Neural cell (in vitro differentiated cells): ENCODE data around the gene NHS.

Experiments
- CTCF ChIP-seq: fragments of 450-650 bp; IDR thresholded peaks from 2 replicates; pipeline ENCODE4 v1.5.1; 2014; ENCODE audit warnings: antibody characterized with exemption, mild to moderate bottlenecking, moderate library complexity; ENCODE audit not compliant: poor library complexity, severe bottlenecking
- EP300 ChIP-seq: fragments of 450-650 bp; conservative IDR thresholded peaks from 2 replicates; pipeline ENCODE4 v1.6.1; 2014; ENCODE audit warnings: antibody characterized with exemption, mild to moderate bottlenecking, moderate library complexity; ENCODE audit not compliant: poor library complexity, severe bottlenecking
- EZH2 ChIP-seq: fragments of 200-600, 300-800 bp; shearing (Covaris generic), sonication (generic); IDR thresholded peaks from 2 replicates; pipeline ENCODE4 v1.6.1; 2014; ENCODE audit warnings: antibody characterized with exemption, low read length, borderline replicate concordance, mild to moderate bottlenecking; ENCODE audit not compliant: insufficient read depth, poor library complexity, severe bottlenecking
- RAD21 ChIP-seq: fragments of 450-650 bp; conservative IDR thresholded peaks from 2 replicates; pipeline ENCODE4 v1.6.1; 2014; ENCODE audit warnings: antibody characterized with exemption, mild to moderate bottlenecking, moderate library complexity
- SMC3 ChIP-seq: fragments of 450-650 bp; conservative IDR thresholded peaks from 2 replicates; pipeline ENCODE4 v1.6.1; 2014; ENCODE audit warnings: antibody characterized with exemption, mild to moderate bottlenecking, moderate library complexity; ENCODE audit not compliant: poor library complexity
- TAF1 ChIP-seq: IDR thresholded peaks from 2 replicates; pipeline ENCODE4 v1.6.1; 2012; ENCODE audit warnings: low read depth

- TF ChIP-seq EP300 (no peak), SMC3 (no peak), EZH2 (no peak), RAD21 (no peak), CTCF (no peak), TAF1 (no peak)
These were observed 357.3 kb downstream of the NHS start for GRCh38 chrX:17732138-17732783.
